Hematopoietic multipotent progenitor cell (in vitro differentiated cells): ENCODE data around the gene ATG10. TPM values are rescaled to one million over a fixed set of nuclear protein-coding genes. Genes with fewer than 3 reads are reported as not detected.
A peak's percentile ranks its signal among the peaks of the same experiment; 100 is the strongest.

ENCODE experiments used
- DNase-seq, 3 donors: peaks; one replicate each; pipeline ENCODE4 v3.0.0-alpha.2; 2011 to 2015; ENCODE audit warnings: low read depth in 2 of 3, low spot score in 2 of 3
- total RNA-seq: library from RNA; depleted of rRNA; stranded (reverse); fragments of >200 nt; gene quantifications from one replicate; pipeline ENCODE4 v1.2.3, GENCODE V29; 2012

Gene ATG10
- total RNA-seq, 1 donor: 8.6 TPM

GRCh38 chr5:82158755-82159413, 187.1 kb downstream of the ATG10 start:
- no peak for DNase-seq

GRCh38 chr5:82160948-82161347, 189.1 kb downstream of the ATG10 start:
- DNase-seq: no peak

GRCh38 chr5:82162573-82162972, 190.8 kb downstream of the ATG10 start:
- DNase-seq: no peak

- no peak for DNase-seq
Measured at GRCh38 chr5:82163452-82164175, 191.8 kb downstream of the ATG10 start.

- no peak for DNase-seq
Measured at GRCh38 chr5:82164176-82164976, 192.6 kb downstream of the ATG10 start.

- no peak for DNase-seq
Measured at GRCh38 chr5:82164977-82165713, 193.3 kb downstream of the ATG10 start.

GRCh38 chr5:82165740-82166530, 194.1 kb downstream of the ATG10 start:
- peak in 2 of 3 donors; percentile 78 to 86 for DNase-seq

- DNase-seq: peak in 1 of 3 donors; percentile 33
Measured at GRCh38 chr5:82167372-82167935, 195.6 kb downstream of the ATG10 start.

- no peak for DNase-seq
Measured at GRCh38 chr5:82168294-82168693, 196.5 kb downstream of the ATG10 start.

GRCh38 chr5:82169892-82170291, 198.1 kb downstream of the ATG10 start:
- no peak for DNase-seq

GRCh38 chr5:82174128-82174918, 202.5 kb downstream of the ATG10 start:
- peak in 2 of 3 donors; percentile 74 to 87 for DNase-seq

GRCh38 chr5:82174919-82175219, 203.0 kb downstream of the ATG10 start:
- no peak for DNase-seq

GRCh38 chr5:82176115-82176814, 204.4 kb downstream of the ATG10 start:
- DNase-seq: no peak

- DNase-seq: no peak
Measured at GRCh38 chr5:82178378-82178777, 206.6 kb downstream of the ATG10 start.

GRCh38 chr5:82182662-82183061, 210.8 kb downstream of the ATG10 start:
- DNase-seq: no peak

GRCh38 chr5:82183828-82184227, 212.0 kb downstream of the ATG10 start:
- DNase-seq: no peak

- DNase-seq: peak in 1 of 3 donors; percentile 62
Measured at GRCh38 chr5:82185851-82186250, 214.0 kb downstream of the ATG10 start.

GRCh38 chr5:82197550-82197949, 225.7 kb downstream of the ATG10 start:
- DNase-seq: no peak
